ENCODE results near the gene CAMK1D. TPM values are rescaled to one million over a fixed set of nuclear protein-coding genes. Genes with fewer than 3 reads are reported as not detected.
A peak's percentile ranks its signal among the peaks of the same experiment; 100 is the strongest.

Gene CAMK1D
- total RNA-seq, 3 donors from 2014 or later, result 20.6 to 48.5 (median 32.8) TPM

- ATAC-seq, result peak; percentile 44
- Histone ChIP-seq H3K36me3 (ENCODE audit: low read depth) (no peaks in the 10 kb centered on the region), H3K4me3 (no peak overlapping the region), H3K4me1 (ENCODE audit: low read depth) (no peaks in the 10 kb centered on the region), H3K9me3 (no peaks in the 10 kb centered on the region)
- no peak for TF ChIP-seq CTCF (IDR thresholded peaks at IDR 0.05)
- DNase-seq, result peak in 2 of 3 donors; percentile 1 to 18
- intact Hi-C loops (cut with DNase I, micrococcal nuclease), result no loop called here
Observed at GRCh38 chr10:12419262-12419847, 70.0 kb downstream of the CAMK1D start.

GRCh38 chr10:12420530-12421120 is 71.3 kb downstream of the CAMK1D start:
- DNase-seq (no peak), ATAC-seq (no peak)
- Histone ChIP-seq H3K36me3 (ENCODE audit: low read depth) (no peaks in the 10 kb centered on the region), H3K9me3 (no peaks in the 10 kb centered on the region), H3K4me3 (no peak overlapping the region), H3K4me1 (ENCODE audit: low read depth) (no peaks in the 10 kb centered on the region)
- intact Hi-C loops (cut with DNase I, micrococcal nuclease), result no loop called here
- TF ChIP-seq CTCF (IDR thresholded peaks at IDR 0.05), result no peak

GRCh38 chr10:12422189-12422588 is 72.8 kb downstream of the CAMK1D start:
- H3K36me3 ChIP-seq (ENCODE audit: low read depth), result no peaks in the 10 kb centered on the region
- ATAC-seq, result no peak
- H3K9me3 ChIP-seq, result no peaks in the 10 kb centered on the region

GRCh38 chr10:12423896-12424295 is 74.5 kb downstream of the CAMK1D start:
- Histone ChIP-seq H3K4me3 (no peak overlapping the region), H3K36me3 (ENCODE audit: low read depth) (no peaks in the 10 kb centered on the region), H3K9me3 (no peaks in the 10 kb centered on the region), H3K4me1 (ENCODE audit: low read depth) (no peaks in the 10 kb centered on the region)
- intact Hi-C loops (cut with DNase I, micrococcal nuclease), result no loop called here
- no peak for TF ChIP-seq CTCF (IDR thresholded peaks at IDR 0.05)
- ATAC-seq (no peak), DNase-seq (no peak)

More at GRCh38 chr10:12422189-12422588, 72.8 kb downstream of the CAMK1D start:
- no peak for TF ChIP-seq CTCF (IDR thresholded peaks at IDR 0.05)
- intact Hi-C loops (cut with DNase I, micrococcal nuclease), result no loop called here
- no peak overlapping the region for H3K4me3 ChIP-seq
- no peak for DNase-seq
- no peaks in the 10 kb centered on the region for H3K4me1 ChIP-seq (ENCODE audit: low read depth)

- Histone ChIP-seq H3K4me3 (no peak overlapping the region), H3K36me3 (ENCODE audit: low read depth) (no peaks in the 10 kb centered on the region), H3K4me1 (ENCODE audit: low read depth) (no peaks in the 10 kb centered on the region), H3K9me3 (no peaks in the 10 kb centered on the region)
- no peak for TF ChIP-seq CTCF (IDR thresholded peaks at IDR 0.05)
- DNase-seq (no peak), ATAC-seq (no peak)
- intact Hi-C loops (cut with DNase I, micrococcal nuclease), result no loop called here
Observed at GRCh38 chr10:12427276-12427675, 77.9 kb downstream of the CAMK1D start.

Data from mucosa of descending colon (tissue), 3 donors.